GM23248 (cell line): Measurements from ENCODE around the gene ASTN1. TPM values are rescaled to one million over a fixed set of nuclear protein-coding genes. Genes with fewer than 3 reads are reported as not detected.
"Not testable (repeated sequence)": the region's sequence is repeated elsewhere in the genome, so short reads cannot be mapped to it uniquely, and the experiment has no call there.

ENCODE experiments used
- DNase-seq: peaks from one replicate; pipeline ENCODE4 v3.0.0-alpha.2; 2015
- H2AFZ ChIP-seq: fragments of 200-600 bp; sonication (generic); 2 replicates; pipeline ENCODE4 v1.6.1; 2016; ENCODE audit warnings: antibody characterized with exemption
- H3F3A ChIP-seq: fragments of 200-600 bp; sonication (generic); 2 replicates; pipeline ENCODE4 v1.6.1; 2016; ENCODE audit warnings: mild to moderate bottlenecking, antibody characterized with exemption, mixed run types; ENCODE audit not compliant: insufficient read depth
- H3K27ac ChIP-seq: fragments of 200-600 bp; sonication (generic); 2 replicates; pipeline ENCODE4 v1.5.1; 2016; ENCODE audit warnings: mild to moderate bottlenecking
- H3K27me3 ChIP-seq: fragments of 200-600 bp; sonication (generic); replicated peaks from 2 replicates; pipeline ENCODE4 v1.6.1; 2016; ENCODE audit warnings: mild to moderate bottlenecking; ENCODE audit not compliant: insufficient read depth
- H3K36me3 ChIP-seq: fragments of 200-600 bp; sonication (generic); 2 replicates; pipeline ENCODE4 v1.6.1; 2016; ENCODE audit warnings: low read depth, mild to moderate bottlenecking
- H3K4me1 ChIP-seq: fragments of 200-600 bp; sonication (generic); 2 replicates; pipeline ENCODE4 v1.6.1; 2016; ENCODE audit warnings: mild to moderate bottlenecking; ENCODE audit not compliant: insufficient read depth
- H3K4me2 ChIP-seq: fragments of 200-600 bp; sonication (generic); one replicate; pipeline ENCODE4 v1.6.1; 2016; ENCODE audit warnings: mild to moderate bottlenecking; ENCODE audit not compliant: unreplicated experiment
- H3K4me3 ChIP-seq: fragments of 200-600 bp; sonication (generic); 2 replicates; pipeline ENCODE4 v1.5.1; 2016; ENCODE audit warnings: mild to moderate bottlenecking
- H3K79me2 ChIP-seq: fragments of 200-600 bp; sonication (generic); 2 replicates; pipeline ENCODE4 v1.6.1; 2016; ENCODE audit warnings: mild to moderate bottlenecking; ENCODE audit not compliant: insufficient read depth
- H3K9ac ChIP-seq: fragments of 200-600 bp; sonication (generic); 2 replicates; pipeline ENCODE4 v1.6.1; 2016; ENCODE audit warnings: mild to moderate bottlenecking
- H3K9me2 ChIP-seq: fragments of 200-600 bp; sonication (generic); 2 replicates; pipeline ENCODE4 v1.6.1; 2016; ENCODE audit warnings: mixed run types, mild to moderate bottlenecking, moderate library complexity; ENCODE audit not compliant: insufficient read depth
- H3K9me3 ChIP-seq: fragments of 200-600 bp; sonication (generic); one replicate; pipeline ENCODE4 v1.6.1; 2017; ENCODE audit warnings: low read depth
- H4K20me1 ChIP-seq: fragments of 200-600 bp; sonication (generic); 2 replicates; pipeline ENCODE4 v1.6.0; 2016; ENCODE audit not compliant: insufficient read depth
- EZH2 ChIP-seq: fragments of 200-600 bp; sonication (generic); IDR thresholded peaks from 2 replicates; pipeline ENCODE4 v1.6.1; 2018; ENCODE audit warnings: antibody characterized with exemption, mild to moderate bottlenecking; ENCODE audit not compliant: insufficient read depth, poor library complexity, severe bottlenecking
- EZH2phosphoT487 ChIP-seq: fragments of 200-600 bp; sonication (generic); IDR thresholded peaks from 2 replicates; pipeline ENCODE4 v1.6.1; 2018; ENCODE audit warnings: antibody characterized with exemption, moderate library complexity, mild to moderate bottlenecking, low read depth; ENCODE audit not compliant: insufficient read depth
- WGBS, 2 experiments: methylation state at CpG; one replicate each; pipeline ENCODE4 v1.1.6; 2015 to 2017; ENCODE audit warnings: low lambda C conversion rate in 2 of 2, low coverage in 1 of 2; ENCODE audit errors: missing lambda C conversion rate in 2 of 2; 5-methylcytosine and 5-hydroxymethylcytosine counted together
- in situ Hi-C: fragments of 300-500 bp; cut with MboI; formaldehyde crosslinking; loops from 2 replicates; pipeline ENCODE4 v1.15.0; 2020
- polyA plus RNA-seq: library from polyadenylated mRNA; unstranded; fragments of >200 nt; fragmentation: Nextera tagmentation; extraction: Ambion mirVana; gene quantifications from 2 replicates; pipeline ENCODE4 v1.2.1, GENCODE V29; 2016
- total RNA-seq: library from RNA; depleted of rRNA; stranded (reverse); fragments of >200 nt; shearing (Covaris generic); gene quantifications from 2 replicates; pipeline ENCODE4 v1.2.3, GENCODE V29; 2014

The ASTN1 gene
- total and polyA plus RNA-seq, 2 experiments from 2014 or later, result not detected

GRCh38 chr1:177082855-177083693 is 81.4 kb downstream of the ASTN1 start:
- WGBS, 2 experiments, result 2 to 4% methylated on average over 5 of the region's 5 CpGs
- no peak overlapping the region for H3K9ac ChIP-seq
- no peak overlapping the region for H2AFZ ChIP-seq
- H3K36me3 ChIP-seq, result no peaks in the 10 kb centered on the region
- H3K4me3 ChIP-seq, result no peak overlapping the region
- H4K20me1 ChIP-seq, result no peaks in the 10 kb centered on the region
- no peaks in the 10 kb centered on the region for H3K27me3 ChIP-seq
- peak overlapping the region; percentile 17 for H3K27ac ChIP-seq
- H3K9me3 ChIP-seq, result no peaks in the 10 kb centered on the region
- DNase-seq, result peak; percentile 79
- H3K4me2 ChIP-seq, result peak overlapping the region; percentile 35
- no peaks in the 10 kb centered on the region for H3K79me2 ChIP-seq
- in situ Hi-C loops, result no loop called here
- H3K9me2 ChIP-seq, result no peaks in the 10 kb centered on the region
- TF ChIP-seq EZH2phosphoT487 (no peak), EZH2 (no peak)
- H3F3A ChIP-seq, result peaks cover 18% of the 10 kb centered on the region
- peaks cover 19% of the 10 kb centered on the region for H3K4me1 ChIP-seq

GRCh38 chr1:177080564-177080963 is 83.9 kb downstream of the ASTN1 start:
- peaks cover 18% of the 10 kb centered on the region for H3F3A ChIP-seq
- no peak overlapping the region for H3K27ac ChIP-seq
- no peaks in the 10 kb centered on the region for H4K20me1 ChIP-seq
- H3K4me1 ChIP-seq, result peaks cover 19% of the 10 kb centered on the region
- H3K36me3 ChIP-seq, result no peaks in the 10 kb centered on the region
- no peak overlapping the region for H3K9ac ChIP-seq
- 67 to 72% methylated on average over 4 of the region's 4 CpGs for WGBS, 2 experiments
- DNase-seq, result no peak
- no peaks in the 10 kb centered on the region for H3K79me2 ChIP-seq
- TF ChIP-seq EZH2phosphoT487 (no peak), EZH2 (no peak)
- no peaks in the 10 kb centered on the region for H3K27me3 ChIP-seq
- no peaks in the 10 kb centered on the region for H3K9me2 ChIP-seq
- H3K9me3 ChIP-seq, result no peaks in the 10 kb centered on the region
- H3K4me3 ChIP-seq, result no peak overlapping the region
- no peak overlapping the region for H3K4me2 ChIP-seq
- no peak overlapping the region for H2AFZ ChIP-seq
- in situ Hi-C loops, result no loop called here

GRCh38 chr1:177077734-177078499 is 86.6 kb downstream of the ASTN1 start:
- no peak for TF ChIP-seq EZH2
- no peak for TF ChIP-seq EZH2phosphoT487
- Histone ChIP-seq H3F3A (peaks cover 5% of the 10 kb centered on the region), H3K4me2 (no peak overlapping the region), H3K4me1 (peaks cover 3% of the 10 kb centered on the region), H3K9ac (no peak overlapping the region), H3K79me2 (no peaks in the 10 kb centered on the region), H3K36me3 (no peaks in the 10 kb centered on the region), H3K27ac (no peak overlapping the region), H3K9me3 (no peaks in the 10 kb centered on the region), H3K4me3 (no peak overlapping the region), H3K27me3 (no peaks in the 10 kb centered on the region), H3K9me2 (no peaks in the 10 kb centered on the region), H2AFZ (no peak overlapping the region), H4K20me1 (no peaks in the 10 kb centered on the region)
- DNase-seq, result peak; percentile 15
- in situ Hi-C loops, result no loop called here
- WGBS, 2 experiments, result 50 to 51% methylated on average over 4 of the region's 4 CpGs

- H3K4me2 ChIP-seq, result no peak overlapping the region
- H3K79me2 ChIP-seq, result no peaks in the 10 kb centered on the region
- H3K36me3 ChIP-seq, result no peaks in the 10 kb centered on the region
- H3K27me3 ChIP-seq, result no peaks in the 10 kb centered on the region
- in situ Hi-C loops, result no loop called here
- no peaks in the 10 kb centered on the region for H3K9me3 ChIP-seq
- H3K9ac ChIP-seq, result no peak overlapping the region
- no peak overlapping the region for H3K27ac ChIP-seq
- no peak overlapping the region for H2AFZ ChIP-seq
- WGBS, 2 experiments, result 88 to 94% methylated on average over 8 of the region's 8 CpGs
- DNase-seq, result no peak
- no peaks in the 10 kb centered on the region for H4K20me1 ChIP-seq
- TF ChIP-seq EZH2 (no peak), EZH2phosphoT487 (no peak)
- no peaks in the 10 kb centered on the region for H3K4me1 ChIP-seq
- H3K9me2 ChIP-seq, result no peaks in the 10 kb centered on the region
- H3F3A ChIP-seq, result no peaks in the 10 kb centered on the region
- no peak overlapping the region for H3K4me3 ChIP-seq
Observed at GRCh38 chr1:177077006-177077405, 87.5 kb downstream of the ASTN1 start.

- H3K36me3 ChIP-seq, H2AFZ ChIP-seq, H4K20me1 ChIP-seq, H3K4me2 ChIP-seq, H3K4me3 ChIP-seq, H3F3A ChIP-seq, H3K9ac ChIP-seq, H3K4me1 ChIP-seq, DNase-seq, in situ Hi-C loops, H3K27ac ChIP-seq, H3K9me3 ChIP-seq, H3K9me2 ChIP-seq, H3K27me3 ChIP-seq, H3K79me2 ChIP-seq: not testable (repeated sequence)
- 77 to 83% methylated on average over 3 of the region's 3 CpGs for WGBS, 2 experiments
Observed at GRCh38 chr1:177074811-177075210, 89.7 kb downstream of the ASTN1 start.
